HG02623 (cell line): ENCODE results near the gene PTPRM.

Experiments used
- ATAC-seq: cut with Tn5 transposase; IDR thresholded peaks from one replicate; pipeline ENCODE4 v1.9.1; 2021; ENCODE audit warnings: moderate library complexity; ENCODE audit not compliant: unreplicated experiment

The PTPRM gene

DNA sequence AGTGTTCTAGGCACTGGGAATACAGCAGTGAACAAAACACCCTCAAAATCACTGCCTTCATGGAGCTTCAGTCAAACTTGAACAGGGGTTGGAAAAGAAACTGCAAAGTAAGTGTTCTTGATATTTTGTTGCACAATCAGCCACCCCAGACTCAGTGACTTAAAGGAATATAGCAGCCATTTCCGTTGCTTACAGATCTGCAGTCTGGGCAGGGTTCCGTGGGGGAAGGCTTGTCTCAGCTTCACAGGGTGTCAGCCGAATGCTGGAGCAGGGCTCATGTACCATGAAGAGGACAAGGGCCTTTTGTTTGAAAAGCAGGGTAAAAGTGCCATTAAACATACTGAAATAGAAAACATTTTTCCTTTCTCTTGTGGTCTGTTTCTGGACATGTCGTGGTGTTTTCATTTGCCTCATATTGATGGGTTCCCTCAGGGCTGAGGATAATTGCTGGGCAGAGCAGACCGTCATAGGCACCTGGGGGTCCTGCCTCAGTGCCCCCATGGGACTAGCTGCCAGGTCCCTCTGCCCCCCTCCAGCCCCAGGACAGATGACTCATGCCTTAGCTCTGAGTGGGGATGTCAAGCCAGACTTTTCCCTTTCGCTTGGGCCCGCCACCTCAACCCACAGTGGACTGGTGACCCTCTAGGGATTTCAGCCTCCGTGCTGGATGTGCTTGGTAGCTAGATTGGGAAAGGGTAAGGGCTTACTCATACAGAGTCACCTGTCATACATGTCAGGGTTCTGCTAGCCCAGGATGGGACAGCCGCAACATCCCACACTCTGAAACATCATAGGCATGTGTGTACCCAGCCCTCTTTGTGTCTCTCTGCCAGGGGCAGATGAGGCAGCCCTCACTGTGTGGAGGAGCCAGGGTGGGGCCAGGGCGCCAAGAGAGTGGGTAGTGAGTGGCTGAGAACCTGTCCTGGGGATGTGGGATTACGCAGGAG lies 96.5 kb downstream of the PTPRM start:
- no peak for ATAC-seq

GRCh38 chr18:7666195-7666776 lies 99.2 kb downstream of the PTPRM start:
- no peak for ATAC-seq

- no peak for ATAC-seq
Observed at GRCh38 chr18:7668392-7668791, 101.3 kb downstream of the PTPRM start.

DNA sequence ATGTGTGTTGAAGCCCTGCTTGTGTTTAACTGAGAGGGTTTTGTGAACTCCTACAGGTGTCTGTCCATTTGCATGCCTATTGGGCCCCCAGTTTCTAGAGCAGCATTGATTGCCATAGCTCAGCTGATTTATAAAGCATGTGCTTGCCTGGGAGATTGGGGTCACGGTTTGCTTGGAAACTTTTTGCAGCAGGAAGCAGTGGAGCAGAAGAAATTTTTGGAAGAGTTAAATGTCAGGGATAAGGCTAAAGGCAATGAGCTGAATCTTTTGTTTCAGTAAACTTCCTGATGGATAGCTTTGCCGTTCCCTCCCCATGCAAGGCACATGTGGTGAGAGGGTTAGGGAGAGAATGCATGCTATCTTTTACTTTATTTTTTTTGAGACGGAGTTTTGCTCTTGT lies 102.2 kb downstream of the PTPRM start:
- no peak for ATAC-seq

- ATAC-seq, result no peak
Observed at GRCh38 chr18:7671105-7671504, 104.0 kb downstream of the PTPRM start.

- ATAC-seq, result no peak
Observed at GRCh38 chr18:7676253-7676873, 109.2 kb downstream of the PTPRM start.

GRCh38 chr18:7677001-7677400 lies 109.9 kb downstream of the PTPRM start:
- no peak for ATAC-seq

- ATAC-seq, result no peak
Observed at GRCh38 chr18:7677424-7677823, 110.3 kb downstream of the PTPRM start.

DNA sequence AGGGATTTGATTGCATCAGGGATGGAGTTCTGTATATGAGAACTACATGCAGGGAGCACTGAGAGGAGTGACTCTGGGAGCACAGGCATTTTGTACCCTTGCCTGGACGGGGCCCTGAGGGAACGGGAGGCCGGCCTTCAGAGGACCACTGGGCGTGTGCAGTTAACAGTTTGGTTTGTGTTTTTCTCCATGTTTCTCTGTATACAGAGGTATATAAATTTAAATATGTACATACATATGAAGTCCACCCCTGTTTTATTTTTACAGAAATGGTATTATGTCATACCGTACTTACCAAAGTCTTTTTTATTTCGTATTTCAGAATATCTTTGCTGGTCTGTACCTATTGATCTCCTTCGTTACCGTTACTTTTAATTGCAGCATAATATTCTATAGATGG lies 111.3 kb downstream of the PTPRM start:
- no peak for ATAC-seq

- ATAC-seq, result no peak
Observed at GRCh38 chr18:7678801-7679200, 111.7 kb downstream of the PTPRM start.

GRCh38 chr18:7681298-7681697 lies 114.2 kb downstream of the PTPRM start:
- no peak for ATAC-seq

- ATAC-seq, result no peak
Observed at GRCh38 chr18:7682321-7682720, 115.2 kb downstream of the PTPRM start.

GRCh38 chr18:7683753-7684152 lies 116.6 kb downstream of the PTPRM start:
- ATAC-seq, result no peak

DNA sequence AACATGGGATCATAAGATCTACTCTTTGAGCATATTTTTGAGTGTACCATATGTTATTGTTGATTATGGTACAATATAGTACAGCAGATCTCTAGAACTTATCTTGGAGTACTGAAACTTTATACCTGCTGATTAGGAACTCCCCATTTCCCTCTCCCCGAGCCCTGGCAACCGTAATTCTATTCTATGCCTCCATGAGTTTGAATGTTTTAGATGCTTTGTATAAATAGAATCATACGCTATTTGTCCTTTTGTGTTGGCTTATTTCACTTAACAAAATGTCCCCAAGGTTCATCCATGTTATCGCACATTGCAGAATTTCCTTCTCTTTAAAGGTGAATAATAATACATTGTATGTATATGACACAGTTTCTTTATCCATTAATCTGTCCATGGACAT lies 117.2 kb downstream of the PTPRM start:
- no peak for ATAC-seq

- no peak for ATAC-seq
Observed at GRCh38 chr18:7684966-7685365, 117.8 kb downstream of the PTPRM start.

DNA sequence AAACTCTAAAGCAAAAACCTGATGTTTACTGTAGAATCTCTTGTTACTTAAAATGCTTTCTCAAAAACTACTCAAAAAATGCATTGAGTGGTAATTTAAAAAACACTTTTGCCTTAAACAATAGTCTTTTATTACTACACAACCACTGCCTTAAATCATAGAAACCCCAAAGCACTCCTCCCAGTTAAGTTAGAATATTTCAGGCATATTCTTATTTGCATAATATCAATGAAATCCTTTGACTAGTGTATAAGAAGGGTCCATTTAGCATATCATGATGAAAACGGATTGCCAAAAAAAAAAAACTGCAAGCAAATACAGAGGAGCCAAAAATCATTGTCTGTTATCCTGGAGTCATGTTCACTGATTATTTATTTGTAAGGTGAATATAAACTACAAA lies 119.2 kb downstream of the PTPRM start:
- ATAC-seq, result no peak

DNA sequence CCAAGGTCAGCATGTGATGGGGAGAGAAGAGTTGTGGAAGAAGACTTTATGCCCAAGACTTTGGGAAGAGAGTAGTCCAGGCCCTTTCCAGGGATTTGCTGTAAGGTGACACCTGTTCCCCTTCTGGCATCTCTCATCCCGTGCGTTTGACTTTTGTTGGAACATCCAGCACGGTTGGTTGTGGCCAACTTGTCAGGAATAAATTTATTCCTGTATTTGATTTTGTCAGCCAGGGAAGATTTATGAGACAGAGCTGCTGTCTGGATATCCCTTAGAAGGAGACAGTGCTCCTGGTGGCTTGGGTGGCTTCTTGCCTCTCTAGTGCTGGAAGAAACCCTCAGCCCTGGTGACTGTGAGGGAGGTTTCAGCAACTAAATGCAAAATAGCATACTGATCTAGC lies 121.5 kb downstream of the PTPRM start:
- no peak for ATAC-seq

DNA sequence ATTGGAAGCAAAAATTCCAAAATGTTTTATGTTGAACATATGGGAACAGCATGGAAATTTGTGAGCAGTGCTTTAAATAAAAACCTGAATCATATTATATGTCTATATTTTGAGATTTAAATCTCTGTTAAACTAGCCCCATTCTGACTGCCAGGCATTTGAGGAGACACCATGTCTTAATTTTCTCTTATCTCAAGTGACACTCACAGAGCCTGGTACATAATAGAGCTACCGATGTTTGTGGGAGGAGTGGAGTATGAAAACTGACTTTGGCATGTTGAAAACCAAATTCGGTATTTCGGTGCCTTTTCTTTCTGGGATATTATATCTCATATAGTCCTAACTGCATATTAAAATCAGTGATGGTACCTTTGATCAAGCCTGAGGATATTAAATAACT lies 124.1 kb downstream of the PTPRM start:
- no peak for ATAC-seq

DNA sequence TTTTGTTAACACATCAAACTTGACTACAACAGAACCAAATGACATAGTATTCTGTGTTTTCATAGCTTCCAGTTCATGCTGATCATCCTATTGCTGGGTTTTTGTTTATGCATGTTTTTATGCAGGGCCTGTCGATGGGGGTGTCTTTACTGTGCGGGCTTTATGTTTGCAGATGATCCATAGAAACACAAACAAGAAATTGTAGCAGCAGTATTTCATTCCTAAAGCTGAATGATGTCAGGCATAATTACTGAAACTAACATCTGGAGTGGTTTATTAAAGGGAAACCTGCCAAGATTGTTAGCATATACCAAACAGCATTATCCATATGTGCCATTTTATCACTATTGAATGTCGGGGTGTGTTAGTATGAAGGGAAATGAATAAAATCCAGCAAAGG lies 129.7 kb downstream of the PTPRM start:
- no peak for ATAC-seq

DNA sequence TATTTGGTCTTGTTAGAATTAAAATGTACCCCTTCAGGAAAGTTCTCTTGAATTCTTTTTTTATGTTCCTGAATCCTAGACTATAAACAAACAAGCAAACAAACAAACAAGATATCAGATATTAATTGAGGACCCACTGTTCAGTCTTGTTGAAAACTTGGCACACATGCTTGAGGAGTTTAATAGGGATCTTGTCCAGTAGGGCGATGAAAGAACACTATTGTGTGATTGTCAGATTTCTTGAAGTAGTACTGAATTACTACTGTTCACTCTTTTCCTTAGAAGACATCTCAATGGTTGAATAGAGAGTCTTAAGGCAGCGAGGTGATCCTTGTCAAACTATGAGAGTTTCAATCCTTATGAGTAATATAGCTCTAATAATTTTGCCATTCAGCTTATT lies 130.2 kb downstream of the PTPRM start:
- ATAC-seq, result no peak

GRCh38 chr18:7711495-7711894 lies 144.4 kb downstream of the PTPRM start:
- peak; percentile 47 for ATAC-seq

- no peak for ATAC-seq
Observed at GRCh38 chr18:7720395-7720794, 153.3 kb downstream of the PTPRM start.
